8988T (cell line): ENCODE measurements around the gene NID1.
"Not testable (repeated sequence)": the region's sequence is repeated elsewhere in the genome, so short reads cannot be mapped to it uniquely, and the experiment has no call there.

Source experiments
- DNase-seq: peaks from one replicate; pipeline ENCODE4 v3.0.0; 2011

NID1 gene

GRCh38 chr1:235992868-235993267, 72.0 kb downstream of the NID1 start:
- DNase-seq = no peak

GRCh38 chr1:235992346-235992745, 72.5 kb downstream of the NID1 start:
- no peak for DNase-seq

GRCh38 chr1:235990330-235990795, 74.5 kb downstream of the NID1 start:
- DNase-seq = no peak

GRCh38 chr1:235989105-235989504, 75.8 kb downstream of the NID1 start:
- no peak for DNase-seq

- no peak for DNase-seq
These were observed 78.0 kb downstream of the NID1 start for GRCh38 chr1:235986869-235987268.

- DNase-seq = no peak
These were observed 80.7 kb downstream of the NID1 start for GRCh38 chr1:235984041-235984825.

GRCh38 chr1:235980976-235981375, 83.9 kb downstream of the NID1 start:
- no peak for DNase-seq

- DNase-seq = no peak
These were observed 85.1 kb downstream of the NID1 start for GRCh38 chr1:235979716-235980333.

- DNase-seq = no peak
These were observed 85.7 kb downstream of the NID1 start for GRCh38 chr1:235979176-235979575.

GRCh38 chr1:235976490-235976889, 88.4 kb downstream of the NID1 start:
- no peak for DNase-seq

- no peak for DNase-seq
These were observed 90.3 kb downstream of the NID1 start for GRCh38 chr1:235974616-235975015.

GRCh38 chr1:235972691-235973090, 92.2 kb downstream of the NID1 start:
- not testable (repeated sequence) for DNase-seq

- DNase-seq = no peak
These were observed 92.6 kb downstream of the NID1 start for GRCh38 chr1:235972311-235972689.

- peak; percentile 60 for DNase-seq
These were observed 93.1 kb downstream of the NID1 start for GRCh38 chr1:235971571-235972310.

- DNase-seq = no peak
These were observed 93.9 kb downstream of the NID1 start for GRCh38 chr1:235971020-235971419.

GRCh38 chr1:235968831-235969230, 96.1 kb downstream of the NID1 start:
- DNase-seq = no peak

- DNase-seq = not testable (repeated sequence)
These were observed 98.8 kb downstream of the NID1 start for GRCh38 chr1:235966134-235966533.

GRCh38 chr1:235960809-235961208, 104.1 kb downstream of the NID1 start:
- no peak for DNase-seq

- DNase-seq = no peak
These were observed 106.9 kb downstream of the NID1 start for GRCh38 chr1:235958021-235958420.

GRCh38 chr1:235955777-235956176, 109.1 kb downstream of the NID1 start:
- no peak for DNase-seq

- no peak for DNase-seq
These were observed 110.3 kb downstream of the NID1 start for GRCh38 chr1:235954306-235955283.

GRCh38 chr1:235953801-235954200, 111.1 kb downstream of the NID1 start:
- no peak for DNase-seq
